ENCODE data around the gene UPK1A.

DNA sequence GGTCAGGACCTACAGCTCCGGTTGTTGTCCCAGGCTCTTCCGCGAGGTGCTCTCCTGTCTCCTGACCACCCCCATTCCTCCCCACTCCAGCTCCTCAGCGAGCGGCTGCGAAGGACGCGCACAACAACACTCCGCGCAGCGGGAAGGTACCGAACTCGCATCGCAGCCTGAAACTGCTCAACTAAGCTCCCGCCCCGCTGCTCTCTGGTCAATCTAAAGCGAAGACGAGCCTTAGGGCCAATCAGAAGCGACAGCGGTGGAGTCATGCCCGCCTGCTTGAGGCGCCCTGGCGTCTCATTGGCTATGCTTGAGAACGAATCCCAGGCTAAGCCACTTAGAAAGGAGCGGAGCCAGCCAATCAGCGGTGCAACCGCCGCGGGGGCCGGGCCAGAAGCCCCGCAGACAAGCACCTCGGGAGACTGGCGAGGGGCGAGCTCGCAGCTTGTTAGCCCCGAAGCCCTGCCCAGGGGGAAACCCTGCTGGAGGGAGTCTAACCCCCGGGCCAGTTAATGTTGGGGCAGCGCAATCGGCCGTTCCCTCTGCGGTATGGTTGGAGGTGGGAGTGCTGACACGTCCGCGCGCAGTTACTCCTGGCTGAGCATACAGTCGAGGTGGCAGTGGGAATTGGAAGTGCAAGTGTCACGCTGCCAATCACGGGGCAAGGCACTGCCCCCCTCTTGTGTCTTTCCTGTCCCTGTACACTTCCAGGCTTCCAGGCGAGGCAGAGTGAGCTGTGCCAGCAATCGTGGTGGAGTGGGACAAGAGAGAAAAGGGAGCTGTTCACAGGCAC lies 36.1 kb downstream of the UPK1A start:
- TF ChIP-seq, protein P1, sequence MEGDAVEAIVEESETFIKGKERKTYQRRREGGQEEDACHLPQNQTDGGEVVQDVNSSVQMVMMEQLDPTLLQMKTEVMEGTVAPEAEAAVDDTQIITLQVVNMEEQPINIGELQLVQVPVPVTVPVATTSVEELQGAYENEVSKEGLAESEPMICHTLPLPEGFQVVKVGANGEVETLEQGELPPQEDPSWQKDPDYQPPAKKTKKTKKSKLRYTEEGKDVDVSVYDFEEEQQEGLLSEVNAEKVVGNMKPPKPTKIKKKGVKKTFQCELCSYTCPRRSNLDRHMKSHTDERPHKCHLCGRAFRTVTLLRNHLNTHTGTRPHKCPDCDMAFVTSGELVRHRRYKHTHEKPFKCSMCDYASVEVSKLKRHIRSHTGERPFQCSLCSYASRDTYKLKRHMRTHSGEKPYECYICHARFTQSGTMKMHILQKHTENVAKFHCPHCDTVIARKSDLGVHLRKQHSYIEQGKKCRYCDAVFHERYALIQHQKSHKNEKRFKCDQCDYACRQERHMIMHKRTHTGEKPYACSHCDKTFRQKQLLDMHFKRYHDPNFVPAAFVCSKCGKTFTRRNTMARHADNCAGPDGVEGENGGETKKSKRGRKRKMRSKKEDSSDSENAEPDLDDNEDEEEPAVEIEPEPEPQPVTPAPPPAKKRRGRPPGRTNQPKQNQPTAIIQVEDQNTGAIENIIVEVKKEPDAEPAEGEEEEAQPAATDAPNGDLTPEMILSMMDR (IDR thresholded peaks at IDR 0.05): no peak
- no peak for TF ChIP-seq POLR2A (IDR thresholded peaks at IDR 0.05)
- TF ChIP-seq EP300 (IDR thresholded peaks at IDR 0.05): no peak
- TF ChIP-seq POLR2AphosphoS5 (IDR thresholded peaks at IDR 0.05): no peak

All from suprapubic skin (tissue), 4 donors.